ENCODE data around the gene CDKAL1.

CDKAL1 gene

GRCh38 chr6:21158149-21158548 lies 623.9 kb downstream of the CDKAL1 start:
- DNase-seq: no peak

GRCh38 chr6:21158873-21159272 lies 624.6 kb downstream of the CDKAL1 start:
- no peak for DNase-seq

- DNase-seq: no peak
Measured at GRCh38 chr6:21159465-21159864, 625.2 kb downstream of the CDKAL1 start.

GRCh38 chr6:21161707-21162106 lies 627.5 kb downstream of the CDKAL1 start:
- DNase-seq: no peak

GRCh38 chr6:21163110-21163837 lies 629.0 kb downstream of the CDKAL1 start:
- no peak for DNase-seq

- no peak for DNase-seq
Measured at GRCh38 chr6:21163838-21164180, 629.6 kb downstream of the CDKAL1 start.

GRCh38 chr6:21164768-21165326 lies 630.6 kb downstream of the CDKAL1 start:
- no peak for DNase-seq

- no peak for DNase-seq
Measured at GRCh38 chr6:21166754-21167153, 632.5 kb downstream of the CDKAL1 start.

GRCh38 chr6:21167790-21168189 lies 633.5 kb downstream of the CDKAL1 start:
- no peak for DNase-seq

- DNase-seq: no peak
Measured at GRCh38 chr6:21171801-21172200, 637.5 kb downstream of the CDKAL1 start.

GRCh38 chr6:21173031-21173430 lies 638.8 kb downstream of the CDKAL1 start:
- no peak for DNase-seq

GRCh38 chr6:21173678-21174077 lies 639.4 kb downstream of the CDKAL1 start:
- DNase-seq: no peak

GRCh38 chr6:21176197-21176596 lies 641.9 kb downstream of the CDKAL1 start:
- no peak for DNase-seq

GRCh38 chr6:21180155-21180554 lies 645.9 kb downstream of the CDKAL1 start:
- no peak for DNase-seq

- DNase-seq: no peak
Measured at GRCh38 chr6:21180800-21181337, 646.6 kb downstream of the CDKAL1 start.

GRCh38 chr6:21181866-21182265 lies 647.6 kb downstream of the CDKAL1 start:
- no peak for DNase-seq

GRCh38 chr6:21182589-21182988 lies 648.3 kb downstream of the CDKAL1 start:
- DNase-seq: no peak

- DNase-seq: no peak
Measured at GRCh38 chr6:21185861-21186478, 651.7 kb downstream of the CDKAL1 start.

- DNase-seq: no peak
Measured at GRCh38 chr6:21186479-21187055, 652.3 kb downstream of the CDKAL1 start.

- DNase-seq: no peak
Measured at GRCh38 chr6:21187485-21187884, 653.2 kb downstream of the CDKAL1 start.

- DNase-seq: no peak
Measured at GRCh38 chr6:21188505-21189223, 654.4 kb downstream of the CDKAL1 start.

- DNase-seq: no peak
Measured at GRCh38 chr6:21189759-21190158, 655.5 kb downstream of the CDKAL1 start.

- no peak for DNase-seq
Measured at GRCh38 chr6:21190701-21191100, 656.4 kb downstream of the CDKAL1 start.

All from activated CD4-positive, alpha-beta T cell treated with anti-CD3 and anti-CD28 coated beads, Interleukin-2, amount 50 U/mL, for 1 hour (primary cell).